Loucy (cell line): ENCODE data around the gene ATG16L1.

ENCODE experiments used
- EZH2phosphoT487 ChIP-seq: fragments of 200-600 bp; IDR thresholded peaks from 2 replicates; pipeline ENCODE4 v1.6.1; 2018; ENCODE audit warnings: antibody characterized with exemption, mild to moderate bottlenecking, moderate library complexity, borderline replicate concordance
- TF ChIP-seq, protein P1 (sequence below): fragments of 200-600 bp; sonication (generic); conservative IDR thresholded peaks from 2 replicates; pipeline ENCODE4 v1.5.1; 2014; ENCODE audit warnings: mild to moderate bottlenecking, antibody characterized with exemption, low read length

DNA sequence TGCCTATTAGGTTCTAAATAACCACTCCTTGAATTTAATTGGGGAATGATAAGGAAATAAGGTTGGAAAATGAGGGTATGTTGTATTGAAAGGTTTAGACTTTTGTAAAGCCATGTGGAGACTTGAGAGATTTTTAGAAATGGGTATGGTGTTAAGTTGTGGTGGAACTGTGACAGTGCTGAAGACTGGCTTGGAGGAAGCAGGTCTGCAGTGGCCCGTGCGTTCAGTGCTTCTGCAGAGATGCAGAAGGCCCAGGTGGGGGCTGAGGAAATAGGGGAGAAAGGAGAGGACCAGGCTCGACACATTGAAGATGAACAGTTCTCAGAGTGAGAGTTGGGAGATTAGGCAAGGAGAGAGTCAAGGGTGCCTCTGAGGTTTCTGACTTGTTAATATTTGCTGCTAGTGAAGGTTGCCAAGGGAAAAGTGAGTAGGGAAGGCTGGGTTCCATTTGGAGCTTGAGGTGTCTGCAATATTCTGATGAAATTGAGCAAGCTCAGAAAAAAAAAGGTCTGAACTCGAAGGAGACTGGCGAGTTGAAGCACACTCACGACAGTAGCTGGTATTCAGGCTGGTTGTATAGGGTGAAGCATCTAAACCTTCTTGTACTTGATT lies 30.6 kb downstream of the ATG16L1 start:
- TF ChIP-seq, protein P1, sequence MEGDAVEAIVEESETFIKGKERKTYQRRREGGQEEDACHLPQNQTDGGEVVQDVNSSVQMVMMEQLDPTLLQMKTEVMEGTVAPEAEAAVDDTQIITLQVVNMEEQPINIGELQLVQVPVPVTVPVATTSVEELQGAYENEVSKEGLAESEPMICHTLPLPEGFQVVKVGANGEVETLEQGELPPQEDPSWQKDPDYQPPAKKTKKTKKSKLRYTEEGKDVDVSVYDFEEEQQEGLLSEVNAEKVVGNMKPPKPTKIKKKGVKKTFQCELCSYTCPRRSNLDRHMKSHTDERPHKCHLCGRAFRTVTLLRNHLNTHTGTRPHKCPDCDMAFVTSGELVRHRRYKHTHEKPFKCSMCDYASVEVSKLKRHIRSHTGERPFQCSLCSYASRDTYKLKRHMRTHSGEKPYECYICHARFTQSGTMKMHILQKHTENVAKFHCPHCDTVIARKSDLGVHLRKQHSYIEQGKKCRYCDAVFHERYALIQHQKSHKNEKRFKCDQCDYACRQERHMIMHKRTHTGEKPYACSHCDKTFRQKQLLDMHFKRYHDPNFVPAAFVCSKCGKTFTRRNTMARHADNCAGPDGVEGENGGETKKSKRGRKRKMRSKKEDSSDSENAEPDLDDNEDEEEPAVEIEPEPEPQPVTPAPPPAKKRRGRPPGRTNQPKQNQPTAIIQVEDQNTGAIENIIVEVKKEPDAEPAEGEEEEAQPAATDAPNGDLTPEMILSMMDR = no peak
- TF ChIP-seq EZH2phosphoT487 = no peak
